Dendritic cell treated with granulocyte-macrophage colony-stimulating factor and Interleukin-4, amounts not matched to agents 40 ng/mL and 50 ng/mL, for 4 days (primary cell): ENCODE data around the gene GNRH2.
"Not testable (repeated sequence)": the region's sequence is repeated elsewhere in the genome, so short reads cannot be mapped to it uniquely, and the experiment has no call there.

Source experiments
- H3K27ac Mint-ChIP-seq: one replicate; pipeline ENCODE4 v1.8.0; 2022; ENCODE audit warnings: mild to moderate bottlenecking, mixed read lengths
- H3K27me3 Mint-ChIP-seq: one replicate; pipeline ENCODE4 v1.8.0; 2022; ENCODE audit warnings: mild to moderate bottlenecking, mixed read lengths
- H3K36me3 Mint-ChIP-seq: one replicate; pipeline ENCODE4 v1.8.0; 2022; ENCODE audit warnings: low read depth, mixed read lengths
- H3K4me1 Mint-ChIP-seq: one replicate; pipeline ENCODE4 v1.8.0; 2022; ENCODE audit warnings: low read depth, mixed read lengths
- H3K4me3 Mint-ChIP-seq: one replicate; pipeline ENCODE4 v1.8.0; 2022; ENCODE audit warnings: mild to moderate bottlenecking, moderate library complexity, mixed read lengths
- H3K9me3 Mint-ChIP-seq: one replicate; pipeline ENCODE4 v1.8.0; 2022; ENCODE audit warnings: mixed read lengths
- intact Hi-C: fragments of 100-400 bp; cut with micrococcal nuclease; formaldehyde crosslinking; loops from one replicate; pipeline ENCODE4 v1.15.0; 2022

Gene GNRH2

GRCh38 chr20:3043322-3043721, at the start of gene GNRH2:
TSS of gene GNRH2 (plus strand) at chr20:3043622. CDS start at chr20:3044415, 793 bp downstream.
- no peak within 1 kb of the TSS for H3K27ac Mint-ChIP-seq
- H3K9me3 Mint-ChIP-seq, result no peaks in the 10 kb centered on the region
- H3K27me3 Mint-ChIP-seq, result no peaks in the 10 kb centered on the region
- intact Hi-C loops, result no loop called here
- peaks cover 66% of the 10 kb centered on the region for H3K36me3 Mint-ChIP-seq
- no peak within 1 kb of the TSS for H3K4me3 Mint-ChIP-seq
- peaks cover 25% of the 10 kb centered on the region for H3K4me1 Mint-ChIP-seq

- intact Hi-C loops, result no loop called here
- Mint-ChIP-seq H3K27ac (no peak overlapping the region), H3K27me3 (no peaks in the 10 kb centered on the region), H3K4me3 (no peak overlapping the region), H3K4me1 (no peaks in the 10 kb centered on the region), H3K9me3 (no peaks in the 10 kb centered on the region), H3K36me3 (peaks cover 86% of the 10 kb centered on the region)
These were observed 47.6 kb upstream of the GNRH2 start for GRCh38 chr20:2995796-2996195.

- no peaks in the 10 kb centered on the region for H3K4me1 Mint-ChIP-seq
- intact Hi-C loops, result no loop called here
- H3K4me3 Mint-ChIP-seq, result no peak overlapping the region
- H3K27me3 Mint-ChIP-seq, result no peaks in the 10 kb centered on the region
- no peaks in the 10 kb centered on the region for H3K9me3 Mint-ChIP-seq
- no peak overlapping the region for H3K27ac Mint-ChIP-seq
- H3K36me3 Mint-ChIP-seq, result peaks cover 77% of the 10 kb centered on the region
These were observed 44.7 kb upstream of the GNRH2 start for GRCh38 chr20:2998728-2999127.

- intact Hi-C loops, result loop anchor here (5.0 kb wide), 1 partner anchor 289 kb away; no protein-coding TSS in a partner anchor
- H3K27ac Mint-ChIP-seq, result no peak overlapping the region
- H3K4me1 Mint-ChIP-seq, result no peaks in the 10 kb centered on the region
- no peak overlapping the region for H3K4me3 Mint-ChIP-seq
- H3K36me3 Mint-ChIP-seq, result peaks cover 69% of the 10 kb centered on the region
- H3K9me3 Mint-ChIP-seq, result no peaks in the 10 kb centered on the region
- H3K27me3 Mint-ChIP-seq, result no peaks in the 10 kb centered on the region
These were observed 42.4 kb upstream of the GNRH2 start for GRCh38 chr20:3000852-3001523.

- H3K4me3 Mint-ChIP-seq, result no peak overlapping the region
- peaks cover 71% of the 10 kb centered on the region for H3K36me3 Mint-ChIP-seq
- H3K27me3 Mint-ChIP-seq, result no peaks in the 10 kb centered on the region
- no peaks in the 10 kb centered on the region for H3K4me1 Mint-ChIP-seq
- H3K9me3 Mint-ChIP-seq, result no peaks in the 10 kb centered on the region
- intact Hi-C loops, result loop anchor here (5.0 kb wide), 1 partner anchor 291 kb away; no protein-coding TSS in a partner anchor
- H3K27ac Mint-ChIP-seq, result no peak overlapping the region
These were observed 40.0 kb upstream of the GNRH2 start for GRCh38 chr20:3003416-3003815.

- Mint-ChIP-seq H3K27ac (no peak overlapping the region), H3K27me3 (no peaks in the 10 kb centered on the region), H3K4me1 (no peaks in the 10 kb centered on the region), H3K4me3 (no peak overlapping the region), H3K9me3 (no peaks in the 10 kb centered on the region), H3K36me3 (peaks cover 76% of the 10 kb centered on the region)
- intact Hi-C loops, result no loop called here
These were observed 32.3 kb upstream of the GNRH2 start for GRCh38 chr20:3010985-3011723.

GRCh38 chr20:3011752-3012151, 31.7 kb upstream of the GNRH2 start:
- no peaks in the 10 kb centered on the region for H3K27me3 Mint-ChIP-seq
- H3K4me3 Mint-ChIP-seq, result no peak overlapping the region
- intact Hi-C loops, result no loop called here
- H3K4me1 Mint-ChIP-seq, result no peaks in the 10 kb centered on the region
- H3K36me3 Mint-ChIP-seq, result peaks cover 75% of the 10 kb centered on the region
- H3K27ac Mint-ChIP-seq, result no peak overlapping the region
- H3K9me3 Mint-ChIP-seq, result no peaks in the 10 kb centered on the region

GRCh38 chr20:3013771-3014170, 29.7 kb upstream of the GNRH2 start:
- H3K27me3 Mint-ChIP-seq, result no peaks in the 10 kb centered on the region
- no peaks in the 10 kb centered on the region for H3K9me3 Mint-ChIP-seq
- peaks cover 72% of the 10 kb centered on the region for H3K36me3 Mint-ChIP-seq
- H3K4me3 Mint-ChIP-seq, result no peak overlapping the region
- no peak overlapping the region for H3K27ac Mint-ChIP-seq
- no peaks in the 10 kb centered on the region for H3K4me1 Mint-ChIP-seq
- intact Hi-C loops, result no loop called here

GRCh38 chr20:3014179-3014578, 29.2 kb upstream of the GNRH2 start:
- H3K4me3 Mint-ChIP-seq, result no peak overlapping the region
- H3K9me3 Mint-ChIP-seq, result no peaks in the 10 kb centered on the region
- H3K27me3 Mint-ChIP-seq, result no peaks in the 10 kb centered on the region
- H3K27ac Mint-ChIP-seq, result no peak overlapping the region
- H3K4me1 Mint-ChIP-seq, result no peaks in the 10 kb centered on the region
- H3K36me3 Mint-ChIP-seq, result peaks cover 70% of the 10 kb centered on the region
- intact Hi-C loops, result no loop called here

- H3K4me3 Mint-ChIP-seq, result no peak overlapping the region
- H3K36me3 Mint-ChIP-seq, result peaks cover 70% of the 10 kb centered on the region
- no peaks in the 10 kb centered on the region for H3K4me1 Mint-ChIP-seq
- intact Hi-C loops, result no loop called here
- no peaks in the 10 kb centered on the region for H3K27me3 Mint-ChIP-seq
- H3K27ac Mint-ChIP-seq, result no peak overlapping the region
- H3K9me3 Mint-ChIP-seq, result no peaks in the 10 kb centered on the region
These were observed 28.8 kb upstream of the GNRH2 start for GRCh38 chr20:3014662-3015061.

- not testable (repeated sequence) for H3K27ac Mint-ChIP-seq, H3K9me3 Mint-ChIP-seq
- peaks cover 70% of the 10 kb centered on the region for H3K36me3 Mint-ChIP-seq
These were observed 28.1 kb upstream of the GNRH2 start for GRCh38 chr20:3015302-3015701.

GRCh38 chr20:3021327-3021726, 22.1 kb upstream of the GNRH2 start:
- Mint-ChIP-seq H3K9me3 (no peaks in the 10 kb centered on the region), H3K4me1 (no peaks in the 10 kb centered on the region), H3K27ac (no peak overlapping the region), H3K27me3 (no peaks in the 10 kb centered on the region), H3K36me3 (peaks cover 95% of the 10 kb centered on the region), H3K4me3 (no peak overlapping the region)
- intact Hi-C loops, result no loop called here

More at GRCh38 chr20:3015302-3015701, 28.1 kb upstream of the GNRH2 start:
- H3K4me1 Mint-ChIP-seq, H3K27me3 Mint-ChIP-seq, H3K4me3 Mint-ChIP-seq, intact Hi-C loops: not testable (repeated sequence)

GRCh38 chr20:3021777-3022176, 21.6 kb upstream of the GNRH2 start:
- H3K4me1 Mint-ChIP-seq, result no peaks in the 10 kb centered on the region
- no peaks in the 10 kb centered on the region for H3K27me3 Mint-ChIP-seq
- H3K4me3 Mint-ChIP-seq, result no peak overlapping the region
- no peak overlapping the region for H3K27ac Mint-ChIP-seq
- H3K36me3 Mint-ChIP-seq, result peaks cover 95% of the 10 kb centered on the region
- no peaks in the 10 kb centered on the region for H3K9me3 Mint-ChIP-seq
- intact Hi-C loops, result no loop called here

- intact Hi-C loops, H3K9me3 Mint-ChIP-seq, H3K4me3 Mint-ChIP-seq, H3K27ac Mint-ChIP-seq, H3K27me3 Mint-ChIP-seq, H3K4me1 Mint-ChIP-seq: not testable (repeated sequence)
- peaks cover 95% of the 10 kb centered on the region for H3K36me3 Mint-ChIP-seq
These were observed 20.6 kb upstream of the GNRH2 start for GRCh38 chr20:3022559-3023490.
